ENCODE data around the gene ABHD16B.

DNA sequence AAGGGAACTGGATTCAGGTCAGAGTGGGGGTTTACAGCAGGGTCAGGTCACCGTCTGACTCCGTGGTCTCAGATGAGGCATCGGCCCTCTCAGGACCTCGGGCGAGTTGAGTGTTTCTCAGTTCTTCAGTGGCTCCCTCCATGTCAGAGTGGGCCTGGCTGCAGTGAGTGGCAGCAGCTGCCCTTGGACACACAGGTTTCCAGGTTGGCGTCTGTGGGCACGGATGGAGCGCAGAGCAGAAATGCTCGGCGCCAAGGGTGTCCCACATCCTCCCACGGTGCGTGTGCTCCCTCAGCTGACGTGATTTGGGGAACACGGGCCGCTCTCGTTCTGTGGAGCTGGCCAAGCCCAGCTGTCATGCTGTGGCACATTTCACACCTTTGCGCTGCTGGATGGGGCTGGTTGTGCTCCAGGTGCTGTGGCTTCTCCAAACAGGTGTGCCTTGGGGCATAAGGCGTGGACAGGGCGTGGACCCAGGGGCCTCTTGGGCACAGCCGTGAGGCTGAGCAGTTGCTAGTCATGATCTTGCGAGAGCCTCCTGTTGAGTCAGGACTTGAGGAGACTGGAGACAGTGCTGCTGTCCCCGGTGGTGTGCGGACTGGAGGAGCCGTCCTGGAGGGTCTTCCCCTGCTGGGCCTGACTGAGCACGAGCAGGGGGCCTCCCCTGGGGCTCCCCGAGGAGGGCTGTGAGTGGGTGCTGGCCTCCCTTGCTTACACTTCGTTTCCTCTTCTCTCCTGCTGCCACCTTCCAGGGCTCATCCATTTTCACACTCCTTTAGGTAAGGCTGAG is 24.2 kb downstream of the ABHD16B start:
- TF ChIP-seq EZH2phosphoT487 (IDR thresholded peaks at IDR 0.05; ENCODE audit: insufficient read depth, low read depth): no peak
- no peak for TF ChIP-seq EZH2 (IDR thresholded peaks at IDR 0.05; ENCODE audit: insufficient read depth, poor library complexity, severe bottlenecking)

Measured in GM23248 (cell line).